H1 (cell line): ENCODE measurements around the gene COX7A1. TPM values are rescaled to one million over a fixed set of nuclear protein-coding genes. Genes with fewer than 3 reads are reported as not detected.

Experiments
- ATF2 ChIP-seq: IDR thresholded peaks from 2 replicates; pipeline ENCODE4 v1.6.1; 2012; ENCODE audit warnings: low read length, inconsistent platforms
- ATF3 ChIP-seq: IDR thresholded peaks from 2 replicates; pipeline ENCODE4 v1.6.1; 2011; ENCODE audit warnings: low read depth, mild to moderate bottlenecking, low read length; ENCODE audit not compliant: insufficient read depth
- BCL11A ChIP-seq, 2 experiments: IDR thresholded peaks; one replicate each; pipeline ENCODE4 v1.6.1; 2011; ENCODE audit warnings: low read depth in 2 of 2, low read length in 2 of 2, mild to moderate bottlenecking in 2 of 2
- CBX8 ChIP-seq: fragments of 300-800, 300-1000 bp; sonication (generic); IDR thresholded peaks from 2 replicates; pipeline ENCODE4 v1.7.1; 2016; ENCODE audit warnings: low read depth, low read length, borderline replicate concordance
- CHD1 ChIP-seq: IDR thresholded peaks from 2 replicates; pipeline ENCODE4 v1.6.1; 2012; ENCODE audit warnings: low read depth, low read length, improper control_type of control experiment
- CHD2 ChIP-seq: IDR thresholded peaks from 2 replicates; pipeline ENCODE4 v1.6.1; 2012; ENCODE audit warnings: low read length, improper control_type of control experiment
- E2F6 ChIP-seq: IDR thresholded peaks from 2 replicates; pipeline ENCODE4 v1.6.1; 2012; ENCODE audit warnings: inconsistent platforms
- HDAC6 ChIP-seq: IDR thresholded peaks from one replicate; pipeline ENCODE4 v1.7.1; 2012; ENCODE audit warnings: low read depth, mild to moderate bottlenecking, inconsistent platforms, low read length, moderate library complexity
- JUND ChIP-seq: IDR thresholded peaks from 2 replicates; pipeline ENCODE4 v1.6.1; 2011; ENCODE audit warnings: mild to moderate bottlenecking, improper control_type of control experiment, low read length
- KDM4A ChIP-seq: IDR thresholded peaks from one replicate; pipeline ENCODE4 v1.7.1; 2012; ENCODE audit warnings: low read depth, mild to moderate bottlenecking, moderate library complexity, low read length, inconsistent platforms; ENCODE audit not compliant: severe bottlenecking
- MAFK ChIP-seq: IDR thresholded peaks from 2 replicates; pipeline ENCODE4 v1.6.1; 2012; ENCODE audit warnings: low read depth, mild to moderate bottlenecking, improper control_type of control experiment, low read length
- RNF2 ChIP-seq: fragments of 200-900, 300-1000 bp; sonication (generic); IDR thresholded peaks from 2 replicates; pipeline ENCODE4 v1.7.1; 2016; ENCODE audit warnings: borderline replicate concordance, low read depth, mild to moderate bottlenecking, antibody characterized with exemption, low read length; ENCODE audit not compliant: poor library complexity, severe bottlenecking; ENCODE audit errors: missing control alignments
- SRF ChIP-seq: IDR thresholded peaks from 2 replicates; pipeline ENCODE4 v1.6.1; 2011; ENCODE audit warnings: mild to moderate bottlenecking, low read depth, low read length, moderate library complexity
- SUZ12 ChIP-seq: fragments of 200-600 bp; sonication (generic); IDR thresholded peaks from 2 replicates; pipeline ENCODE4 v1.6.1; 2012; ENCODE audit warnings: mild to moderate bottlenecking, inconsistent platforms, low read length, moderate library complexity, mixed read lengths
- TAF1 ChIP-seq: IDR thresholded peaks from 2 replicates; pipeline ENCODE4 v1.6.1; 2011; ENCODE audit warnings: mild to moderate bottlenecking, low read depth, low read length
- TAF7 ChIP-seq: optimal IDR thresholded peaks from 2 replicates; pipeline ENCODE3; 2011; ENCODE audit warnings: low read depth, mild to moderate bottlenecking, inconsistent platforms, low read length, moderate library complexity, borderline replicate concordance
- USF2 ChIP-seq: IDR thresholded peaks from 2 replicates; pipeline ENCODE4 v1.6.1; 2011; ENCODE audit warnings: low read length, improper control_type of control experiment
- YY1 ChIP-seq: IDR thresholded peaks from 2 replicates; pipeline ENCODE4 v1.6.1; 2011; ENCODE audit warnings: low read depth, mild to moderate bottlenecking, low read length
- ZNF274 ChIP-seq: IDR thresholded peaks from 2 replicates; pipeline ENCODE4 v1.7.0; 2012; ENCODE audit warnings: low read length, borderline replicate concordance; ENCODE audit errors: extremely low read depth
- polyA plus RNA-seq, 7 experiments: library from polyadenylated mRNA; depleted of rRNA in 3 of 7; stranded (reverse) in 5 of 7; unstranded in 2 of 7; fragments of >200 nt in 5 of 7; fragments of 200-250 nt in 2 of 7; gene quantifications; 1 replicate in 5 of 7; 2 replicates in 1 of 7; 4 replicates in 1 of 7; pipeline versions ENCODE4 v1.2.1 to v1.2.3, GENCODE V29; 2011 to 2013; ENCODE audit warnings: missing spikeins in 2 of 7, mixed read lengths in 2 of 7
- total RNA-seq: library from RNA; stranded (reverse); fragmentation: NEBNext Ultra II Directional; extraction: Animal tissue kit (Norgen Biotek cat#: 25700); gene quantifications from 2 replicates; pipeline ENCODE4 v1.2.1, GENCODE V29; 2021

The COX7A1 gene
- total and polyA plus RNA-seq, 2 of the 8 experiments (the other 6 are each of a cell fraction or from before 2014, with no cell fraction given), result 0.60 TPM

GRCh38 chr19:36115453-36116343 lies 36.5 kb downstream of the COX7A1 start, which contains the start of gene TBCB (continued):
- no peak for TF ChIP-seq MAFK
- no peak for TF ChIP-seq USF2
- no peak for TF ChIP-seq ZNF274
- no peak for TF ChIP-seq CHD1
- TF ChIP-seq KDM4A, result peak; percentile 50
- no peak for TF ChIP-seq ATF2
- TF ChIP-seq BCL11A (IDR thresholded peaks at IDR 0.05; ENCODE audit: low read depth in 2 of 2, low read length in 2 of 2), result no peak
- no peak for TF ChIP-seq RNF2
- no peak for TF ChIP-seq CHD2
- TF ChIP-seq E2F6, result no peak
- TF ChIP-seq TAF1, result peak; percentile 31; the same call in 1 of the 2 replicates
- TF ChIP-seq ATF3, result no peak
- no peak for TF ChIP-seq JUND
- TF ChIP-seq TAF7, result peak; percentile 35
- no peak for TF ChIP-seq SUZ12
- no peak for TF ChIP-seq CBX8
- no peak for TF ChIP-seq SRF
- TF ChIP-seq HDAC6, result no peak
- peak; percentile 70; the same call in 1 of the 2 replicates for TF ChIP-seq YY1
